Measurements from ENCODE around the gene SDS.

SDS gene

GRCh38 chr12:113385282-113385882 is 18.3 kb downstream of the SDS start:
- Histone ChIP-seq H4K5ac (ENCODE audit: low read length) (no peak overlapping the region), H3K79me1 (ENCODE audit: low read length) (no peaks in the 10 kb centered on the region), H3K9ac (ENCODE audit: low read length) (no peak overlapping the region), H3K79me2 (ENCODE audit: control insufficient read depth, insufficient read depth, low read length) (no peaks in the 10 kb centered on the region), H2BK120ac (ENCODE audit: low read depth, low read length) (no peak overlapping the region), H4K8ac (ENCODE audit: low read depth, low read length) (no peak overlapping the region), H3K4me3 (ENCODE audit: low read length) (no peak overlapping the region), H3K56ac (ENCODE audit: low read length) (no peak overlapping the region), H3K18ac (ENCODE audit: low read length) (no peak overlapping the region), H2AK5ac (ENCODE audit: low read length) (no peak overlapping the region), H2BK5ac (ENCODE audit: low read length) (no peak overlapping the region), H3K27me3 (ENCODE audit: insufficient read depth, low read length, poor library complexity) (no peaks in the 10 kb centered on the region), H3K36me3 (ENCODE audit: control insufficient read depth, insufficient read depth, low read length) (no peaks in the 10 kb centered on the region), H3K23ac (ENCODE audit: low read length) (no peak overlapping the region), H3K4me1 (ENCODE audit: control insufficient read depth, low read depth, low read length) (no peaks in the 10 kb centered on the region), H3K4ac (ENCODE audit: low read depth, low read length) (no peak overlapping the region), H3K27ac (ENCODE audit: low read depth, low read length) (no peak overlapping the region), H2BK15ac (replicated peaks; ENCODE audit: low read depth) (no peak overlapping the region), H3K4me2 (ENCODE audit: low read length) (no peak overlapping the region)
- DNase-seq, result no peak
- WGBS (ENCODE audit: extremely low coverage, insufficient coverage, low lambda C conversion rate), result no CpG with 5 or more reads among the region's 6 CpGs

- no peak overlapping the region for H3K27ac ChIP-seq (ENCODE audit: low read depth, low read length)
- H2BK15ac ChIP-seq (replicated peaks; ENCODE audit: low read depth), result no peak overlapping the region
- H3K4me2 ChIP-seq (ENCODE audit: low read length), result no peak overlapping the region
- H2BK5ac ChIP-seq (ENCODE audit: low read length), result no peak overlapping the region
- no peak overlapping the region for H3K18ac ChIP-seq (ENCODE audit: low read length)
- H3K56ac ChIP-seq (ENCODE audit: low read length), result no peak overlapping the region
- H3K23ac ChIP-seq (ENCODE audit: low read length), result no peak overlapping the region
- H3K9ac ChIP-seq (ENCODE audit: low read length), result no peak overlapping the region
- no peak overlapping the region for H4K8ac ChIP-seq (ENCODE audit: low read depth, low read length)
- H3K27me3 ChIP-seq (ENCODE audit: insufficient read depth, low read length, poor library complexity), result no peaks in the 10 kb centered on the region
- H3K79me2 ChIP-seq (ENCODE audit: control insufficient read depth, insufficient read depth, low read length), result no peaks in the 10 kb centered on the region
- no peak overlapping the region for H3K4me3 ChIP-seq (ENCODE audit: low read length)
- no peak overlapping the region for H3K4ac ChIP-seq (ENCODE audit: low read depth, low read length)
- H3K79me1 ChIP-seq (ENCODE audit: low read length), result no peaks in the 10 kb centered on the region
- H3K36me3 ChIP-seq (ENCODE audit: control insufficient read depth, insufficient read depth, low read length), result no peaks in the 10 kb centered on the region
- no peak overlapping the region for H2AK5ac ChIP-seq (ENCODE audit: low read length)
- H3K4me1 ChIP-seq (ENCODE audit: control insufficient read depth, low read depth, low read length), result no peaks in the 10 kb centered on the region
- H4K5ac ChIP-seq (ENCODE audit: low read length), result no peak overlapping the region
- no CpG with 5 or more reads among the region's 14 CpGs for WGBS (ENCODE audit: extremely low coverage, insufficient coverage, low lambda C conversion rate)
- H2BK120ac ChIP-seq (ENCODE audit: low read depth, low read length), result no peak overlapping the region
- no peak for DNase-seq
These were observed 18.9 kb downstream of the SDS start for GRCh38 chr12:113384778-113385177.

- Histone ChIP-seq H3K56ac (ENCODE audit: low read length) (no peak overlapping the region), H3K79me2 (ENCODE audit: control insufficient read depth, insufficient read depth, low read length) (no peaks in the 10 kb centered on the region), H3K4me2 (ENCODE audit: low read length) (no peak overlapping the region), H3K27me3 (ENCODE audit: insufficient read depth, low read length, poor library complexity) (no peaks in the 10 kb centered on the region), H3K79me1 (ENCODE audit: low read length) (no peaks in the 10 kb centered on the region), H3K23ac (ENCODE audit: low read length) (no peak overlapping the region), H3K4ac (ENCODE audit: low read depth, low read length) (no peak overlapping the region), H3K4me3 (ENCODE audit: low read length) (no peak overlapping the region), H2BK15ac (replicated peaks; ENCODE audit: low read depth) (no peak overlapping the region), H3K4me1 (ENCODE audit: control insufficient read depth, low read depth, low read length) (no peaks in the 10 kb centered on the region), H3K18ac (ENCODE audit: low read length) (no peak overlapping the region), H2AK5ac (ENCODE audit: low read length) (no peak overlapping the region), H2BK120ac (ENCODE audit: low read depth, low read length) (no peak overlapping the region), H4K5ac (ENCODE audit: low read length) (no peak overlapping the region), H2BK5ac (ENCODE audit: low read length) (no peak overlapping the region), H3K27ac (ENCODE audit: low read depth, low read length) (no peak overlapping the region), H3K9ac (ENCODE audit: low read length) (no peak overlapping the region), H4K8ac (ENCODE audit: low read depth, low read length) (no peak overlapping the region), H3K36me3 (ENCODE audit: control insufficient read depth, insufficient read depth, low read length) (no peaks in the 10 kb centered on the region)
- no CpG with 5 or more reads among the region's 4 CpGs for WGBS (ENCODE audit: extremely low coverage, insufficient coverage, low lambda C conversion rate)
- DNase-seq, result no peak
These were observed 21.5 kb downstream of the SDS start for GRCh38 chr12:113382206-113382605.

GRCh38 chr12:113381220-113381619 is 22.5 kb downstream of the SDS start:
- Histone ChIP-seq H3K23ac (ENCODE audit: low read length) (no peak overlapping the region), H3K18ac (ENCODE audit: low read length) (no peak overlapping the region), H3K9ac (ENCODE audit: low read length) (no peak overlapping the region), H3K36me3 (ENCODE audit: control insufficient read depth, insufficient read depth, low read length) (no peaks in the 10 kb centered on the region), H2AK5ac (ENCODE audit: low read length) (no peak overlapping the region), H3K4me1 (ENCODE audit: control insufficient read depth, low read depth, low read length) (no peaks in the 10 kb centered on the region), H3K27me3 (ENCODE audit: insufficient read depth, low read length, poor library complexity) (no peaks in the 10 kb centered on the region), H3K79me1 (ENCODE audit: low read length) (no peaks in the 10 kb centered on the region), H3K4me2 (ENCODE audit: low read length) (no peak overlapping the region), H3K79me2 (ENCODE audit: control insufficient read depth, insufficient read depth, low read length) (no peaks in the 10 kb centered on the region), H3K4me3 (ENCODE audit: low read length) (no peak overlapping the region), H2BK5ac (ENCODE audit: low read length) (no peak overlapping the region), H4K8ac (ENCODE audit: low read depth, low read length) (no peak overlapping the region), H3K4ac (ENCODE audit: low read depth, low read length) (no peak overlapping the region), H4K5ac (ENCODE audit: low read length) (no peak overlapping the region), H2BK120ac (ENCODE audit: low read depth, low read length) (no peak overlapping the region), H3K27ac (ENCODE audit: low read depth, low read length) (no peak overlapping the region), H3K56ac (ENCODE audit: low read length) (no peak overlapping the region), H2BK15ac (replicated peaks; ENCODE audit: low read depth) (no peak overlapping the region)
- no peak for DNase-seq
- WGBS (ENCODE audit: extremely low coverage, insufficient coverage, low lambda C conversion rate), result no CpG with 5 or more reads among the region's 11 CpGs

- no peak for DNase-seq
- Histone ChIP-seq H3K79me2 (ENCODE audit: control insufficient read depth, insufficient read depth, low read length) (no peaks in the 10 kb centered on the region), H3K36me3 (ENCODE audit: control insufficient read depth, insufficient read depth, low read length) (no peaks in the 10 kb centered on the region), H3K4ac (ENCODE audit: low read depth, low read length) (no peak overlapping the region), H3K79me1 (ENCODE audit: low read length) (no peaks in the 10 kb centered on the region), H3K18ac (ENCODE audit: low read length) (no peak overlapping the region), H3K4me2 (ENCODE audit: low read length) (no peak overlapping the region), H2BK5ac (ENCODE audit: low read length) (no peak overlapping the region), H3K4me3 (ENCODE audit: low read length) (no peak overlapping the region), H2BK120ac (ENCODE audit: low read depth, low read length) (no peak overlapping the region), H4K5ac (ENCODE audit: low read length) (no peak overlapping the region), H2AK5ac (ENCODE audit: low read length) (no peak overlapping the region), H3K9ac (ENCODE audit: low read length) (no peak overlapping the region), H3K27ac (ENCODE audit: low read depth, low read length) (no peak overlapping the region), H2BK15ac (replicated peaks; ENCODE audit: low read depth) (no peak overlapping the region), H4K8ac (ENCODE audit: low read depth, low read length) (no peak overlapping the region), H3K4me1 (ENCODE audit: control insufficient read depth, low read depth, low read length) (no peaks in the 10 kb centered on the region), H3K23ac (ENCODE audit: low read length) (no peak overlapping the region), H3K56ac (ENCODE audit: low read length) (no peak overlapping the region), H3K27me3 (ENCODE audit: insufficient read depth, low read length, poor library complexity) (no peaks in the 10 kb centered on the region)
- WGBS (ENCODE audit: extremely low coverage, insufficient coverage, low lambda C conversion rate), result no CpG with 5 or more reads among the region's 3 CpGs
These were observed 25.4 kb downstream of the SDS start for GRCh38 chr12:113378291-113378690.

GRCh38 chr12:113374823-113375428 is 28.8 kb downstream of the SDS start:
- H2BK5ac ChIP-seq (ENCODE audit: low read length), result no peak overlapping the region
- no peak overlapping the region for H4K5ac ChIP-seq (ENCODE audit: low read length)
- H3K27ac ChIP-seq (ENCODE audit: low read depth, low read length), result no peak overlapping the region
- H3K9ac ChIP-seq (ENCODE audit: low read length), result no peak overlapping the region
- WGBS (ENCODE audit: extremely low coverage, insufficient coverage, low lambda C conversion rate), result no CpG with 5 or more reads among the region's 4 CpGs
- no peak overlapping the region for H3K18ac ChIP-seq (ENCODE audit: low read length)
- H3K79me2 ChIP-seq (ENCODE audit: control insufficient read depth, insufficient read depth, low read length), result no peaks in the 10 kb centered on the region
- H2BK120ac ChIP-seq (ENCODE audit: low read depth, low read length), result no peak overlapping the region
- H3K56ac ChIP-seq (ENCODE audit: low read length), result no peak overlapping the region
- no peak overlapping the region for H2AK5ac ChIP-seq (ENCODE audit: low read length)
- no peak for DNase-seq
- no peak overlapping the region for H3K23ac ChIP-seq (ENCODE audit: low read length)
- no peaks in the 10 kb centered on the region for H3K27me3 ChIP-seq (ENCODE audit: insufficient read depth, low read length, poor library complexity)
- no peaks in the 10 kb centered on the region for H3K36me3 ChIP-seq (ENCODE audit: control insufficient read depth, insufficient read depth, low read length)
- no peak overlapping the region for H3K4ac ChIP-seq (ENCODE audit: low read depth, low read length)
- H2BK15ac ChIP-seq (replicated peaks; ENCODE audit: low read depth), result no peak overlapping the region
- no peaks in the 10 kb centered on the region for H3K79me1 ChIP-seq (ENCODE audit: low read length)
- no peak overlapping the region for H3K4me2 ChIP-seq (ENCODE audit: low read length)
- H4K8ac ChIP-seq (ENCODE audit: low read depth, low read length), result no peak overlapping the region
- H3K4me3 ChIP-seq (ENCODE audit: low read length), result no peak overlapping the region
- H3K4me1 ChIP-seq (ENCODE audit: control insufficient read depth, low read depth, low read length), result no peaks in the 10 kb centered on the region
